Activated CD8-positive, alpha-beta memory T cell treated with anti-CD3 and anti-CD28 coated beads for 4 hours (primary cell): Measurements from ENCODE around the gene PLEKHM3.

Source experiments
- DNase-seq, 2 donors: peaks; one replicate each; pipeline ENCODE4 v3.0.0-alpha.2; 2020; ENCODE audit warnings: low read depth in 2 of 2

PLEKHM3 gene

GRCh38 chr2:207892716-207893402 lies 132.5 kb downstream of the PLEKHM3 start:
- DNase-seq, result no peak

- DNase-seq, result no peak
These were observed 134.1 kb downstream of the PLEKHM3 start for GRCh38 chr2:207891086-207891844.

- no peak for DNase-seq
These were observed 137.8 kb downstream of the PLEKHM3 start for GRCh38 chr2:207887500-207887899.

- DNase-seq, result no peak
These were observed 140.3 kb downstream of the PLEKHM3 start for GRCh38 chr2:207885010-207885409.

GRCh38 chr2:207884127-207884526 lies 141.2 kb downstream of the PLEKHM3 start:
- no peak for DNase-seq

- no peak for DNase-seq
These were observed 142.1 kb downstream of the PLEKHM3 start for GRCh38 chr2:207883002-207883780.

GRCh38 chr2:207881902-207882301 lies 143.4 kb downstream of the PLEKHM3 start:
- no peak for DNase-seq

GRCh38 chr2:207879536-207879935 lies 145.8 kb downstream of the PLEKHM3 start:
- DNase-seq, result no peak

GRCh38 chr2:207876842-207877535 lies 148.3 kb downstream of the PLEKHM3 start:
- DNase-seq, result no peak

- no peak for DNase-seq
These were observed 149.7 kb downstream of the PLEKHM3 start for GRCh38 chr2:207875473-207876212.

- DNase-seq, result no peak
These were observed 151.5 kb downstream of the PLEKHM3 start for GRCh38 chr2:207873794-207874193.

- DNase-seq, result no peak
These were observed 153.4 kb downstream of the PLEKHM3 start for GRCh38 chr2:207871911-207872310.

GRCh38 chr2:207871506-207871905 lies 153.8 kb downstream of the PLEKHM3 start:
- DNase-seq, result no peak

GRCh38 chr2:207870814-207871213 lies 154.5 kb downstream of the PLEKHM3 start:
- no peak for DNase-seq

GRCh38 chr2:207869784-207870778 lies 155.2 kb downstream of the PLEKHM3 start:
- no peak for DNase-seq

GRCh38 chr2:207868855-207869596 lies 156.3 kb downstream of the PLEKHM3 start:
- no peak for DNase-seq

- DNase-seq, result no peak
These were observed 157.4 kb downstream of the PLEKHM3 start for GRCh38 chr2:207867905-207868304.

- DNase-seq, result no peak
These were observed 158.3 kb downstream of the PLEKHM3 start for GRCh38 chr2:207867056-207867455.

- DNase-seq, result no peak
These were observed 160.1 kb downstream of the PLEKHM3 start for GRCh38 chr2:207865210-207865609.
